NCI-H446 treated with DMSO at 0.1 percent for 48 hours (cell line): ENCODE results near the gene TMEM169.
"Not testable (repeated sequence)": the region's sequence is repeated elsewhere in the genome, so short reads cannot be mapped to it uniquely, and the experiment has no call there.

Experiments used
- DNase-seq: peaks from one replicate; lab custom pipeline; 2025; lab: John Stamatoyannopoulos, UW

TMEM169 gene

DNA sequence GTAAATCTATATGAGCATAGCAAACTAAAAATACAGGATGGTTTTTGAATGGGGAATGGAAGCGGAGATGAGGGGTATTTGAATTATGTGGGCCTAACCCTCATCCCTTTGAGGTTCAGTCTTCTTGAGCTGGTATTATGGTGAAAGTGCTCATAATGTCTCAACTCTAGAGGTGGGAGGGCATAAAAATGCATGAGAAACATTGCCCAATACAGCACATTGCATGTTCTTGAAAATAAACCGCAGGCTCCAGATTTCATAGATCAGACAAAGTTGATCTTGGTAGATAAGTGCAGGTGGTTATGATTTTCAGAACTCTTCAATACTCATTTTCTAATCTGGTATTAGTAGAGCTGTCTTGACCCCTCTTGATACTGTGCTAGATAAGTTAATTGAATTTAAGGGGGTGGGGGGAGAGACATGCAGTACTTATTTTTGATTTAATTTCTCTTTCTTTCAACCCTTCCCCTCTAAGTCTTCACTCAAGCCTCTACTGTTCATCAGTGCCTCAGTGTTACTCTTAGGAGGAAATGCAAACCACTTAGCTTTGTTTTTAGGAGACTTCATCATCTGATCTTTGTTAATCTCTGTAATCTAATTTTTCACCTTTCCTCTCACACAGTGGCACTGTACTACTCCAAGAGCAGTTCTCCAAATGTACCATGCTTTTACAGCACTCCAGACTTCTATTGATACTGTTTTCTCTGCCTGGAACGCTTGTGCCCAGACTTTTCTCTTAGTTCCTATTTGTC, 49.6 kb downstream of the TMEM169 start:
- no peak for DNase-seq

DNA sequence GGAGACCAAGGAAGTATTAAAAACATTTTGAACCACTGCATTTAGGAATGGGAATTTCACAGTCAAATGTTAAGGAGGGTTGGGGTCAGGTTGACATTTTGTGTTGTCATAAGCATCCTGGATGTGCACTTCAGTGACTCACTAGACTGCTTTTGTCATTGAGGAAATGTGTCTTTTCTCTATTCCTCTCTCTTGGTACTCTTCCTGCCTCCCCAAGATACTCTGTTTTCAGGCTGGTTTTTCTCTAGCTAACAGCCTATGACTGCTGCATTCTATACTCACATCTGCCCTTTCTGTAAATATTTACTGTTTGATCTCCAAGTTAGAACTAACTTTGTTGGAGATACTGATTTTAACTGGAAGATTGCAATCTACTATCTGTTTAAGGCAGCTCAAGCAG, 50.9 kb downstream of the TMEM169 start:
- no peak for DNase-seq

DNA sequence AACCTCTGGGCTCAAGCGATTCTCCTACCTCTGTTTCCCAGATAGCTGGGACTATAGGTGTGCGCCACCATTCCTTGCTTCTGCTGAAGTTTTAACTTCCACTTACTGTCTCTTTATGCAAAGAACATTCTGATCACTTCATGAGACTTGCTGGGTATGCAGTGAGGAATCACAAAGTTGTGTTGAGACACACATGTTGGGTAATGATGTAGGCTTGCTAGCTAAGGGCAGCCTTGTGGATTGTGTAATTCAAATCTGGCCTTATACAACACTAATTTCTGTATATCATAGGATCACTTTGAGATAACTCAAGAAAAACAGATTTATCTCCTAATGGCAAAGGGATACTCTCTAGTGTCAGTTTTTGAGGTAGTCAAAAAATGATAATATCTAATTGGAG, 51.7 kb downstream of the TMEM169 start:
- no peak for DNase-seq

DNA sequence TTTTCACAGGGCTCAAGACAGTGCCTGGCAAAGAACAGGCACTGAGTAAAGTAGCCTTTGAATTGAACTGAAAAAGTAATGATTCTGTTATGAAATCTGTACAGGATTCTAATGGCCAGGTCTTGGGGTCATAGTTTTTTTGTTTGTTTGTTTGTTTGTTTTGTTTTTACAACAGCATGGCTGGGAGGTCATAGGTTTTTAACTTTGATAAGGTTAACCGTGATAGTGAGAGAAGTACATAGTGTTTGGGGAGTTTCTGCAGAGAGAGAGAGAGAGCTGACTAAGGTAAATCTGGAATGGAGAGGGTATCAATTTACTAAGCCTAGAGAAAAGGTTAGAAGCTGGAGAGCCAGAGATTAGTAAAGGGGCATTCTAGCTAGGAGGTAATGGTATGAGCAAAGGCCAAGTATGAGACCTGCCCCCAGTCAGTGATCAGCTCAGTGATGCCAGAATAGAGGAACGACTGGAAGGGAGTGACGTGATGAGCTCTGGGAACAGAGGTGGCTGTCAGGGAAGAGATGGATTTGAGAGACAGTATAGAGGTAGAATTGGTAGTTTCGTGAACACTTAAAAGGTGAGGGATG, 53.3 kb downstream of the TMEM169 start:
- DNase-seq: no peak

DNA sequence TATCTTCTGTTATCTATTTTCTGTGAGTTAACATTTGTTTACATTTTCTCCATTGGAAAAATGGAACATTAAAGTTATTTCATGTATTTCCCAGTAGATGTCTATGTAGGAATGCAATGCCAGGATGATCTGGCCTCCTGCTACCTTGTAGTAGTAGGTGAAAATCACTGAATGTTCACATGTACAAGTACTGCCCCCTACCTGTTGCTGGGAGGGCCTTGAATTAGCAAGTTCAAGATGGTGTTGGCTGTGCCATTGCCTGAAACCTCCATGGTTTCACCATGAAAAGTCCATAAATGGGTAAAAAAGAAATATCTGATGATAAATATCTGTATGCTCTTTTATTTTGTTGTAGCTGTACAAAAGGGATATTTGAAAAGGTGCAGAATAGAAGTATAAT, 58.2 kb downstream of the TMEM169 start:
- DNase-seq: no peak

DNA sequence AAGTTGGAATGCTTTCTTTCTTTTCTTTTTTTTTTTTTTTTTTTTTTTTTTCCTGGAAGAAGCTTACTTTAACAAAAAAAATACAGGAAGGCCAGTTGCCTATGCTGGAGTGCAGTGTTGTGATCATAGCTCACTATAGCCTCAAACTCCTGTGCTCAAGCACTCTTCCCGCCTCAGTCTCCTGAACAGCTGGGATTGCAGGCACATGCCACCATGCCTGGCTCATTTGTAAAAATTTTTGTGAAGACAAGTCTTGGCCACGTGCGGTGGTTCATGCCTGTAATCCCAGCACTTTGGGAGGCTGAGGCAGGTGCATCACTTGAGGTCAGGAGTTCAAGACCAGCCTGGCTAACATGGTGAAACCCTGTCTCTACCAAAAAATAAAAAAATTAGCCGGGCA, 59.8 kb downstream of the TMEM169 start:
- not testable (repeated sequence) for DNase-seq

DNA sequence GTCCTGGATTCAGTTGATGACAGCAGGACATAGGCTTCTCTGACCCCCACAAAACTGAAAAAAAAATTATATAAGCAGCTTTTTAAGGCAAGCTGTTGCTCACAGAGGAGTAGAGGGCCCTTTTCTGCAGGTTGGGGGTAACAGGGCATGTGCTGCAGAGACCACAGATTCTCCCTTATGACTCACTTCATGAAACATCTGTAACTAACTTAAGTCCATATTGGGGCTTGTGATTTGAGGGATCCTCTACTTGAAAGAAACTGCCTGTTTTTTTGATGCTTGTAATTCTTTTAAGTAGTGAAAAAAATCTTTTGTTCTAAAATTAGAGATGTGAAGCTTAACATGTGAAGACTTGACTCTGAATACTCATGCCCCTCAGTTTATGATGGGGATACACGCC, 60.8 kb downstream of the TMEM169 start:
- no peak for DNase-seq

DNA sequence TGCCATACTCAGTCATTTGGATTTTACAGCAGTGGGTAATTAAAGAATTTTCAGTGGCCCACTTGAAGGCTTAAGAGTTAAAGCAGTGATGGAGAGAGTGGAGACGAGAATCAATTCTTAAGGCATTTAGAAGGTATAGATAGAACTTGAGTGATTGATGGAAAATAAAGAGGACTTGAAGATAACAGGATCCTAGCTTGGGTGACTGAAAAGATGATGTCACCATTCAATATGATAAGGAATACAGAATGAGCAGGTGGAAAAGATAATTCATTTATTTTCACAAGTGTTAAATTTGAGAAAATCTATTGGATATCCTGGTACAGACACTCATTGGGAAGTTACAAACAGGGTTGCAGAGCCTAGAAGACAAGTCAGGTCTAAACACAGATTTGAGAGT, 62.7 kb downstream of the TMEM169 start:
- no peak for DNase-seq

DNA sequence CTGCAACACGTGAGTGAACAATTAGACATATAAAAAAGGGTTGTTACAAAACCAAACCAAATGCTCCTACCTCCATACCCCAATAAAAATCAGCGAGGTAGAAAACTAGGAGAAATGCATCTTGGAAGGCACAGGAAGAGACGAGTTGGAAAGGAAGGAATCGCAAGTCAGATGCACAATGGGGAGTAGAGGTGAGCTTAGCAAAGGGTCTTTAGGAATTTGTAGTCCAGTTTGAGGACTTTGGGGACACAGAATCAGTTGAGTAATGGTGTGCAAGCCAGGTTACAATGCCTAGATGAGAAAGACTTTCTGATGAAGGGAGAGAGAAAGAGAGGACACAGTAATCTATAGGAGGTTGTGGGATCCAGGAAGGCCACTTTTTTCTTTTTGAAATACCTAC, 63.1 kb downstream of the TMEM169 start:
- DNase-seq: no peak

DNA sequence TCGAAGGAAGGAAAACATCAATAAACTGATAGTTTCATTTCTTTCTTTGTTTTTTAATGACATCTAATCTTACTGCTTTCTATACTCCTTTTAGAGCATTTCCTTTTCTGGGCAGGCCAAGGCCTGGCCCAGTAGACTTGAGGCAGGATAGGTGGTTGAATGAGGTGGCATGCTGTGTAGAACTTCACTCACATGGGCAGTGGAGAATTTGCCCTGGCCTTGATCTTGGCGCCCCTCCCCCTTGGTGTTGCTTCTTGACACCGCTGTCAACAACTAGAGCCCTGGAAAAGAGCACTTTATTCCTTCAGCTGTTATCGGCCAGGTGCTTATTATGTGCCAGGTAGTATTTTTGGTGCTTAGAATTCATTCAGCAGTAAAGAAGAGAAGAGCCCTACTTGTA, 64.9 kb downstream of the TMEM169 start:
- DNase-seq: no peak

DNA sequence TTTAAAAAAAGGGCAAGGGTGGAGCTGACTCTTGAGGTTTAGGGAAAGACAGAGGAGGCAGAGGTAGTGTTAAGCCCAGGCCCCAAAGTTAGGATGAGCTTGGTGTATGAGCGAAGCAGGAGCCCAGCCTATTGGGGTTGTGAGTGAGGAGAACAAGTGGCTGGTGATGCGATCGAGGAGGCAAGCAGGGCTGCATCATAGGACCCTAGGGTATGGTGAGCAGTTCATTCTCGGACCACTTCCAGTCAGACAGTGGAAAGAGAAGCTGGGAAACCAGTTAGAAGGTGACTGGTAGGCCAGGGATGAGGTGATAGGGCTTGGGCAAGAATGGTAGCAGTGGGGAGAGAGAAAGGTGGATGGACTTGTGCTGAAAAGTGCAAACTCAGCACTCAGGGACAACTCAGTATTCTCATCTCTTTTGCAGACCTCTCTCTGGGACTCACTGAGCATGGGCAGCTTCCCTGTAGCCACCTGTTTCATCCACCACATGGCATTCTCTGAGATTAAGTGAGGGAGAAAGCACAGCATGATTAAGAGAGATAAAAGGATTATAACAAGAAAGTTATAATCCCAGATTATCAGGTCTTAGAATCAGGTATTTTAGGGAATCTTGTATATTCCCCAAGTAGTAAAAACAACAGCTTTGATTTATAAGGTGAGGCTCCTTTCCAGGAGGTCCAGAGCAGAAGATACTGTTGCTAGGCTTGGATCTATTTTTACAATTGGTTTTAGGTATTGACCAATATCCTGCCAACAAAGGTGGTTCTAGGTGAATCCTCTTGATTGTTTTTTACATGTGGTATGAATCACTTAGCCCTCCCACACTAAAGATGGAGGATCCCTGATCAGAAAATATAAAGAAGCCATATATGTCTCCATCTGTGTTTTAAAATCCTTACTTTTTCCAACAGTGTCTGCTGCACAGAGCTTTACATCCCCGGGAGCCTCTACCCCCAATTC, 65.7 kb downstream of the TMEM169 start:
- DNase-seq: no peak

DNA sequence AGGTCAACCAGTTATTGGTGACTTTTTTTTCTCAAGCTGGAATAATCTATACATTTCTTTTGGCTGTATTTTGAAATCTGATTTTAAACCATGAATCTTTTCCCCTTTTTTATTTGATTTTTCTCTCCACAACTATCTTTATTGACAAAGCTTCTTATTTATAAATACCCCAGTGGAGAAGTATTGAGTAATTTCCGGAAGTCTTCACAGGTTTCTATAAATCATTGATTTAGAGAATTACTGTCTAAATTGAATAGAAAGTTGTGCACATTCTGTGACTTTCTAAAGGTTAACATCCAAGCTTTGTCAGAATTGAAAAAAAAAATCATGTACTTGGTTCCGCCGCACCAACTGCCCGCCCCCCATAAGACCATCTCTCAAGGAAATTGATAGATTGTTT, 67.3 kb downstream of the TMEM169 start:
- no peak for DNase-seq

DNA sequence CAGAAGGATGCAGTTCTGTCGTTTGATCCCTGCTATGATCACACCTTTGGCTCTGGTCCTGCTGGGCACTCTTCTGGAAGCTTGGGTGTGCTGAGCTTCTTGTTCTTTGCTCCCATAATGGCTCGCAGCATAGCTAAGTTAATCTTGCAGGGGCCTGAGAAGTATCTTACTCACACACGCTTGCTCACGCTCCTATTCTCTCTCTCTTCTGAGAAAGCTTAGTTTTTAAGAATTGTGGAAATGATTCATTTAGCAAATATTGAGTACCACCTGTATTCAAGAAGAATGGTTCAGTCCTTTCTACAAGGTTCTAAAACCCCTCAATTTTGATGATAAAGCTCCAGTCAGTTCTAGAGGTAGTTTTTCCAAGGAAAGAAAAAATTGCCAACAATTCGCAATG, 68.0 kb downstream of the TMEM169 start:
- no peak for DNase-seq

DNA sequence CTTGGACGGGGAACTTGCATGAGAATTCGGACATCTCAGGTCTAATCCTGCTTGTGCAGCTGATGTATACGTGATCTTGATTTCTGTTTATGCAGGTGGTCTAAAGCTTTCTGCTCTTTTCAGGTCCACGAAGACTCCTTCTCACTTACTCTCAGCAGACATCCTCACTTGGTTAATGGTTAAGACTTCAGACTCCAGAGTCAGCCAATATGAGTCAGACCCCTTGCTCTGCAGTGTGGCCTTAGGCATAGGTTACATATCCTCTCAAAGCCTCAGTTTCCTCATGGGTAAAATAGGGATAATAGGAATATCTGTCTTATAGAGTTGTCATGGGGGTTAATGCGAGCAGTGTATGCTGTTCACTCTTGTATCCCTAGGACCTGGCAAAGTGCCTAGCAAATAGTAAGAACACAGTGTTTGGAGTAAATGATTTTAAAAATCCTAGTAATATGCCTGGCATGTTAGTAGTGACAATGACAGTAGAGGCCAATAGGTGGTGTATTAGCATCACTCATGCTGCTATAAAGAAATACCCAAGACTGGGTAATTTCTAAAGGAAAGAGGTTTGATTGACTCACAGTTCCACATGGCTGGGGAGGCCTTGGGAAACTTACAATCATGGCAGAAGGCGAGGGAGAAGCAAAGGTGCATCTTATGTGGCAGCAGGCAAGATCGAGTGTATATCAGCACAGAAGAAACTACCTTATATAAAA, 69.8 kb downstream of the TMEM169 start:
- no peak for DNase-seq
